Stimulated activated CD4-positive, alpha-beta T cell treated with anti-CD3 and anti-CD28 coated beads, Interleukin-1b, Interleukin-23, amount 100 ng/mL, for 48 hours (primary cell): ENCODE results near the gene CTBS.
"Not testable (repeated sequence)": the region's sequence is repeated elsewhere in the genome, so short reads cannot be mapped to it uniquely, and the experiment has no call there.

Source experiments
- DNase-seq: peaks from one replicate; pipeline ENCODE4 v3.0.0-alpha.2; 2020

The CTBS gene, protein sequence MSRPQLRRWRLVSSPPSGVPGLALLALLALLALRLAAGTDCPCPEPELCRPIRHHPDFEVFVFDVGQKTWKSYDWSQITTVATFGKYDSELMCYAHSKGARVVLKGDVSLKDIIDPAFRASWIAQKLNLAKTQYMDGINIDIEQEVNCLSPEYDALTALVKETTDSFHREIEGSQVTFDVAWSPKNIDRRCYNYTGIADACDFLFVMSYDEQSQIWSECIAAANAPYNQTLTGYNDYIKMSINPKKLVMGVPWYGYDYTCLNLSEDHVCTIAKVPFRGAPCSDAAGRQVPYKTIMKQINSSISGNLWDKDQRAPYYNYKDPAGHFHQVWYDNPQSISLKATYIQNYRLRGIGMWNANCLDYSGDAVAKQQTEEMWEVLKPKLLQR

GRCh38 chr1:84573967-84574842, at the start of gene CTBS:
TSS of gene CTBS (minus strand) at chr1:84574440. CDS start at chr1:84574415, 25 bp downstream.
- peak; percentile 86 for DNase-seq

DNA sequence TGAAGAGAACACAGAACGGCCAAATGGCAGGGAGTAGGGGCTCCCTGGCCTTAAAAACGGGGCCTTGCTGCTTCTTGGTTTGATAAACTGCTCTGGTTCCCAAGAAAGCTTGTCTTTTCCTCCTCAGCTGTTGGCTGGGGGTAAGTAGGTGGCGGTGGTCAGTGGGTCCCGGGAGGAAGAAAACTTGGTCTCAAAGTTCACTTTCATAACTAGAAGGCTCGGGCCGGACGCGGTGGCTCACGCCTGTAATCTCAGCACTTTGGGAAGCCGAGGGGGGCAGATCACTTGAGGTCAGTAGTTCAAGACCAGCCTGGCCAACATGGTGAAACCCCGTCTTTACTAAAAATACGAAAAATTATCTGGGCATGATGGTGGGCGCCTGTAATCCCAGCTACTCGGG, 47.3 kb upstream of the CTBS start:
- no peak for DNase-seq

DNA sequence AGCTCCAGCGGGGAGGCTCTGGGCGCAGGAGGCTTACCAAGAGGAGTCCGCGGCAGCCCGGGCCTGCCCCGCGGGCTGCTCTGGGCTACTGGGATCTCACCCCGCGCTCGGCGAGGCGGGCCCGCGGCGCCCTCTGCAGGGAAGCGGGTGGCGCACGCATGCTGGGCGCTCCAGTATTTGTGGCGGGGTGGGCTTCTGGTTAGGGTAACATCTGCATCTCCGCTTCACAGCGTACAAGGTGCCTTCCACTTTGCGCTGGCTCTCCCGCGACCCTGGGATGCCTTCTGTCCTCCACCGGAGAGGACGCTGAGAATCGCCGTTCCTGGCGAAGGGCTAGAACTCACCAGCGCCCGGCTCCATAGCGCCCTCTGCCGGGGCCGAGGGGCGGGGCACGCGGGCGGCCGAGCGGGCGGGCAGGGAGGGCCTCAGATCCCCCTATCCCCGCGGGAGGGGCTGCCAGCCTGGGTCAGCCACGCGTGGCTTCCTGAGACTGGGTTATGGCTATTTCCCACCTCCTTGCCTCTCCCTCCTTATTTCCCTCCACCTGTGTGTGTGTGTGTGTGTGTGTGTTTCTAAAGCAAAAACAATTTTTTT, 46.6 kb upstream of the CTBS start:
- peak; percentile 82 for DNase-seq

- DNase-seq, result peak; percentile 78
These were observed 45.3 kb upstream of the CTBS start for GRCh38 chr1:84619383-84620102.

DNA sequence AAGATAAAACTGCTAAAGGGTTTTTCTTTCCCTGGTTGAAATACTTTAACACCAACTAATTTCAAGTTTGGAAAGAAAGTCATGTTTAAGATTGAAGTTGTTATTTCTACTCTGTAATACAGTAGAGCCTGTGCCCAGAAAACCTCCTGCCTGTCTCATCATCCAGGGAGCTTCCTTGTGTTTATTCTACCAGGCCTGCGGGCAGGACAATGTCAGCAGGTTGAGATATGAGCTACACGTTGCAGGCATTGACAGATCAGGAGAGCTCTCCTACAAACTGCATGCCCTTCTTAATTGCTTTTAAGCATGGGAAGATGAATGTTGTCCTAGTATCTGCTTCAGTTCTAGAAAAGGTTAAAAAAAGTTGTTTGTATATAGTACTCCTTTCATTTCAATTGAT, 43.1 kb upstream of the CTBS start:
- DNase-seq, result no peak

DNA sequence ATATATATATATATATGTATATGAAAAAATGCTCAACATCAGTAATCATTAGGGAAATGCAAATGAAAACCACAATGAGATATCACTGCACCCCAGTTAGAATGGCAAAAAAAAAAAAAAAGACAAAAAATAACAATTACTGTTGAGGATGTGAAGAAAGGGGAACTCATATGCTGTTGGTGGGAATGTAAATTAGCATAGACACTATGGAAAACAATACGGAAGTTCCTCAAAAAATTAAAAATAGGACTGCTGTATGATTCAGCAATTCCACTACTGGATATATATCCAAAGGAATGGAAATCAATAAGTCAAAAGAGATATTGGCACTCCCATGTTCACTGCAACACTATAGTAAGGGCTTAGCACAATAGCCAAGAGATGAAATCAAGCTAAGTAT, 41.5 kb upstream of the CTBS start:
- no peak for DNase-seq

DNA sequence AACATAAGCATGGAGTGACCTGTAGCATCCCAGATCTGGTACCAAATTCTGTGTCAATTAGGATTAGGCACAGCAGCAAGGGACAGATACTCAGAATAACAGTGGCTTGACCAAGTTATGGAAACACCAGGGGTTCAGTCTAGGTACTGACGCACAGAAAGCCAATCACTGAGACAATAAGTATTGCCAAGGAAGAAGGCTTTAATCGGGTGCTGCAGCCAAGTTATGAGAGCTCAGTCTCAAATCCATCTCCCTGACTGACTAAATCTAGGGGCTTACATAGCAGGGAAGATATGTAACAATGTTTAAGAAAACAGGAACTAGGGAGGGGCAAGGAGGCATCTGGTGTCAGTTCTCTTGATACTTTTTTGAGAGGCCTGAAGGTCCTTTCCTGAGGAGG, 39.6 kb upstream of the CTBS start:
- DNase-seq, result no peak

DNA sequence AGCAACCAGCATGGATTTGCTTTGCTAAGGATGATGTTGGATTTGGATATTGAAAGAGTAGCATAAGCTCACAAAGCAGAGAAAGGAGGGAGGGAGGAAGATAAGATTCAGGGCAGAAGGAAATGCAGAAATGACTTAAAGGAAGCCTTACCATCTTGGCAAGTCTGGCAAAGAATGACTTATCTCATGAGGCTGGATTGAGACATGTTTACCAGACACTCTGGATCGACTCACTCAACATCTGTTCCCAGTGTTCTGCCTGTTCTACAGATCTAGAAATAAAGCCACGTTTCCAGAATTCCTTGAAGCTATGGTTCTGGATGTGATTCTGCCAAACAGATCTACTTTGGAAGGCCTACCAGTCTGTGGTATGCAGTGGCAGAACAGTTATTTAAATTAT, 38.8 kb upstream of the CTBS start:
- DNase-seq, result no peak

DNA sequence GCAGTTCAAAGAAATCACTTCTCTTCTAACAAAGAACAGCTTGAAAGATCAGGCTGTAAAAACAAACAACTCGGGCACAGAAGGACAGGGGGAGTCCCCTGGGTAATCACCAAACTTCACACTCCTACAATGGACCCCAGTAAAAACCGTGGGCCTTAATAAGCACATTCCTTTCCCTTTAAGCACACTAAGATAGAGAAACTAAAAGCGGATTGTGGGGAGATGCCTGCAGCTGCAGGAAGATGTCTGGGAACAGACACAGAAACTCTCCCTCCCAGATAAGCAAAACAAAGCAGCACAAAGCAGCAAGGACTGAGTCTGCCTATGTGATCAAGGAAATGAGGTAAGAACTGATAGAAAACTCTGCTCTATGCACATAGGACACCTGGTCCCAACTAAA, 37.6 kb upstream of the CTBS start:
- no peak for DNase-seq

- DNase-seq, result no peak
These were observed 36.9 kb upstream of the CTBS start for GRCh38 chr1:84611091-84611490.

GRCh38 chr1:84606977-84607376, 32.7 kb upstream of the CTBS start:
- DNase-seq, result no peak

- DNase-seq, result no peak
These were observed 30.9 kb upstream of the CTBS start for GRCh38 chr1:84605157-84605556.

- no peak for DNase-seq
These were observed 29.9 kb upstream of the CTBS start for GRCh38 chr1:84603941-84604830.

DNA sequence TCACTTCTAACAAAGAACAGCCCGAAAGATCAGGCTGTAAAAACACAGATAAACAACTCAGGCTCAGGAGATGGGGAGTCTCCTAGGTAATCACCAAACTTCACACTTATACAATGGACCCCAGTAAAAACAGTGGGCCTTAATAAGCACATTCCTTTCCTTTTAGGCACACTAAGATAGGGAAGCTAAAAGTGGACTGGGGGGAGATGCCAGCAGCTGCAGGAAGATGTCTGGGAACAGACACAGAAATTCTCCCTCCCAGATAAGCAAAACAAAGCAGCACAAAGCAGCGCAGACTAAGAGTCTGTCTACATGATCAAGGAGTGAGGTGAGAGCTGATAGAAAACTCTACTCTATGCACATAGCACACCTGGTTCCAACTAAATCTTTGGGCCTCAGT, 29.0 kb upstream of the CTBS start:
- DNase-seq, result no peak

DNA sequence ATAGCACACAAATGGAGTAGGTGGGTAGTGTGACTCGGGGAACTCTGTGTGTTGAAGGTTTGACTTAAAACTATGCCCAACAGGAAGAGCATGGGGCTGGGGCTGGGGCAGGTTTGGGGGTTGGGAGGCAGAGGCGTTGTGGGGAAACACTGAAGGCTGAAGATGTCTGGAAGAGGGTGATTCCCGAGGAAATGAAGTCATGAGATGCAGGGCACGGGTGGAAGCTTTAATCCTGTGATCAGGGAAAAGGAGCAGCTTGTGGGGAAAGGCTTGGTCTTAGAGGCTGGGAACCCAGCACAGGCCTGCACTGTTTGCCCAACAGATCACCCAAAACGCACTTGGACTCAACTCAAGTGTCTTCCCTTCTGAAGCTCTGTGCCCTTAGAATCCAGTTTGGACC, 26.6 kb upstream of the CTBS start:
- DNase-seq, result no peak

DNA sequence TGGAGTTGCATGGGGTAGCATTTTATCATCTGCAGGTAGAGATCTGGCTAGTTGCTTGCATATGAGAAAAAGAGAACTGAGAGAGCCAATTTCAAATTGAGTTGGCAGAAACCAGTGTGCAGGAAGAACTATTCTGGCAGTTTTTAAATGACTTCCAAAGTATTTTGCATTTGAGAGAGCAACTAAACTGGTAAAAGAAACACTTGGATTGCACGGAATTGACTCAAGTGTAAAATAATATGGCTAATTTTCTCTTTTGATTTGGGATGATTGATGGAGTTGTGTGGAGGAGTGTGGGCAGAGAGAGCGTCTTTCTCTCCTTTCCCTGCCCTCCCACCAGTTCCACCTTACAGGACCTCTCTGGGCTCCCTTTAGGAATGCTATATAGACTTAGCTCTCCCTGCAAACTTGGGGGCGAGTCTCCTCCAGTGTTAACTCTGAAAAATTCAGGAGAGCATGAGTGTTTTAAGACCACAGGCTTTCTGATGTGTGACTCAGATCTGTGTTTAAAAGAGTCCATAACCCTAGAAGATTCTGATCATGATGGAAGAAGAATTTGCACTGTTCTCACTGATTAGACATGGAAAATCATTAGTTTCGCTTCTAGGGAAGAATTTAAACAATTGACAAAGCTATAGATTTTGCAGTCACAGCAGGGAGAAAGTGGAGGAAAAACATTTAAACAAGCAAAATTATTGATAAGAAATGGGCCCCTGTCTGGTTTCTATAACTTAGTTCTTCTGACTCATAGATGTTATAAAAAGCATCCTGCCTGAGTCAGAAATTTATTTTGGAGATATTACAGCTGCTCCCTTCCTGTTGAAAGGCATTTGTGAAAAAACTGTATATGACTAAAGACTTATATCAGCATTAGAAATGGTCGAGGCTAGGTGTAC, 24.9 kb upstream of the CTBS start:
- no peak for DNase-seq

DNA sequence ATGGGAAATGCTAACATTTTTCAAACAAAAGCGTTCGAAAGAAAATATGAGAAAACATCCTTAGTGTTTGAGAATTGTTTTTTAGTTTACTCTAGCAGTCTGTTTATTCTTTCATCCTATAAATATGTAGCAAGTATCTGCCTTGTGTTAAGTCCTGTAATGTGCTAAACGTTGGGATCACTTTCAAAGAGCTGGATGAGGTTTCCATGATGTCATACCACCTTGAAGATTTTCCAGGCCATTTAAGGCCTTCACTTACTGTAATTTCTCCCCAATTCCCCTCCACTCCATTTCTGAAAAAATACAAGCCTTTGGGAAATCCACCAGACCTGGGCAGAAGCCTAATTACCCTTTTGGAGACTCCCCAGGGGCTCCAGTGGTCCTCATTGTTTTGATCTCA, 24.2 kb upstream of the CTBS start:
- DNase-seq, result no peak

- no peak for DNase-seq
These were observed 22.8 kb upstream of the CTBS start for GRCh38 chr1:84597011-84597410.

DNA sequence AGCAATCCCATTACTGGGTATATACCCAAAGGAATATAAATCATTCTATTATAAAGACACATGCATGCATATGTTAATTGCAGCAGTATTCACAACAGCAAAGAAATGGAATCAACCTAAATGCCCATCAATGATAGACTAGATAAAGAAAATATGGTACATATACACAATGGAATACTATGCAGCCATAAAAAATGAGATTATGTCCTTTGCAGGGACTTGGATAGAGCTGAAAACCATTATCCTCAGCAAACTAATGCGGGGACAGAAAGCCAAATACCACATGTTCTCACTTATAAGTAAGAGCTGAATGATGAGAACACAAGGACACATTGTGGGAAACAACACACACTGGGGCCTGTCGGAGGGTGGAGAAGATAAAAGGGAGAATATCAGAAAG, 20.7 kb upstream of the CTBS start:
- DNase-seq, result not testable (repeated sequence)

DNA sequence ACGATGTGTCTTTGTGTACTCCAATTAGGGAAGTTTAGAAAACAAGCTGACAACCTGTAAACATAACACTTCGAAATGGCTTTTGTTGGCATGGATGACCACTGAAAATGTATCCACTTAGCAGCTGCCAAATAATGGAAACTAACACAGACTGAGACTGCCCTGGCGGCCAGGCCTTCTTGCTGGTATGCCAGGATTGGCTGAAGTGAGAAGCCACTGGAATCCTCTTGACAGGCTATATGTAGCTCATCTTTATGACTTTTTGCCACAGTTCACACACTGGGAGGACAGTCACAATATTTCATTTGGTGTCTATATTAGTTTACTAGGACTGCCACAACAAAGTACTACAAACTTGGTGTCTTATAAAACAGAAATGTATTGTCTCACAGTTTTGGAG, 12.9 kb upstream of the CTBS start:
- no peak for DNase-seq

GRCh38 chr1:84585803-84586202, 11.6 kb upstream of the CTBS start:
- DNase-seq, result no peak
